PC-9 (cell line): ENCODE data around the gene ZDHHC19. TPM values are rescaled to one million over a fixed set of nuclear protein-coding genes. Genes with fewer than 3 reads are reported as not detected.

Experiments used
- BruUV-seq: library from RNA; stranded (reverse); fragments of 400-500 nt; replicated peaks from 2 replicates; lab custom pipeline; 2021; lab: Mats Ljungman, UMichigan
- CTCF ChIA-PET: fragments of 300-600 bp; sonication (Branson Sonifier 250); formaldehyde crosslinking; loops from one replicate; lab custom pipeline; 2022; ENCODE audit warnings: antibody characterized with exemption; lab: Charles Lee
- POLR2A ChIA-PET: fragments of 300-600 bp; sonication (Branson Sonifier 250); formaldehyde crosslinking; loops from one replicate; lab custom pipeline; 2022; ENCODE audit warnings: antibody characterized with exemption; ENCODE audit not compliant: unreplicated experiment; lab: Charles Lee
- DNase-seq, 2 experiments: peaks; one replicate each; pipeline versions ENCODE4 v3.0.0 to v3.0.0-alpha.2; 2015 to 2022; ENCODE audit warnings: mixed read lengths in 1 of 2
- H2AFZ ChIP-seq: fragments of 200-600 bp; sonication (generic); 2 replicates; pipeline ENCODE4 v1.8.1; 2017; ENCODE audit warnings: antibody characterized with exemption
- H3F3A ChIP-seq: fragments of 200-600 bp; sonication (generic); 2 replicates; pipeline ENCODE4 v1.8.1; 2017; ENCODE audit warnings: antibody characterized with exemption, mild to moderate bottlenecking, low read depth; ENCODE audit not compliant: insufficient read depth
- H3K27ac ChIP-seq: fragments of 200-600 bp; sonication (generic); 2 replicates; pipeline ENCODE4 v1.6.1; 2016; ENCODE audit warnings: mixed run types
- H3K27me3 ChIP-seq: fragments of 200-600 bp; sonication (generic); 2 replicates; pipeline ENCODE4 v1.6.1; 2016; ENCODE audit warnings: low read depth, mixed run types; ENCODE audit not compliant: insufficient read depth
- H3K36me3 ChIP-seq: fragments of 200-600 bp; sonication (generic); 2 replicates; pipeline ENCODE4 v1.6.1; 2016; ENCODE audit warnings: low read depth, mixed run types
- H3K4me1 ChIP-seq: fragments of 200-600 bp; sonication (generic); replicated peaks from 2 replicates; pipeline ENCODE4 v1.6.1; 2016; ENCODE audit warnings: mixed run types; ENCODE audit not compliant: insufficient read depth
- H3K4me2 ChIP-seq: fragments of 200-600 bp; sonication (generic); 2 replicates; pipeline ENCODE4 v1.6.1; 2017; ENCODE audit warnings: mixed run types
- H3K4me3 ChIP-seq: fragments of 200-600 bp; sonication (generic); 2 replicates; pipeline ENCODE4 v1.6.1; 2016; ENCODE audit warnings: mixed run types
- H3K79me2 ChIP-seq: fragments of 200-600 bp; sonication (generic); 2 replicates; pipeline ENCODE4 v1.6.1; 2017; ENCODE audit warnings: low read depth, mixed run types
- H3K9me2 ChIP-seq: fragments of 200-600 bp; sonication (generic); 2 replicates; pipeline ENCODE4 v1.8.1; 2017; ENCODE audit warnings: mild to moderate bottlenecking; ENCODE audit not compliant: insufficient read depth
- H3K9me3 ChIP-seq: fragments of 200-600 bp; sonication (generic); 2 replicates; pipeline ENCODE4 v1.8.1; 2016; ENCODE audit warnings: low read depth; ENCODE audit not compliant: insufficient read depth
- H4K20me1 ChIP-seq: fragments of 200-600 bp; sonication (generic); 2 replicates; pipeline ENCODE4 v1.8.1; 2017; ENCODE audit not compliant: insufficient read depth
- EZH2 ChIP-seq: fragments of 200-600 bp; sonication (generic); IDR thresholded peaks from 2 replicates; pipeline ENCODE4 v1.8.0; 2017; ENCODE audit warnings: antibody characterized with exemption, low read depth
- intact Hi-C: fragments of 100-400 bp; cut with micrococcal nuclease; formaldehyde crosslinking; loops from one replicate; pipeline ENCODE4 v1.10.0; 2022; ENCODE audit not compliant: unreplicated experiment
- total RNA-seq: library from RNA; stranded (reverse); gene quantifications from 2 replicates; pipeline ENCODE4 v1.2.3, GENCODE V29; 2021
- TF ChIP-seq, protein P1 (sequence below): fragments of 200-600 bp; sonication (generic); conservative IDR thresholded peaks from 2 replicates; pipeline ENCODE4 v1.6.1; 2017; ENCODE audit warnings: mixed run types, antibody characterized with exemption, mild to moderate bottlenecking, moderate library complexity

Gene ZDHHC19
- total RNA-seq, 1 experiment from 2014 or later: not detected

DNA sequence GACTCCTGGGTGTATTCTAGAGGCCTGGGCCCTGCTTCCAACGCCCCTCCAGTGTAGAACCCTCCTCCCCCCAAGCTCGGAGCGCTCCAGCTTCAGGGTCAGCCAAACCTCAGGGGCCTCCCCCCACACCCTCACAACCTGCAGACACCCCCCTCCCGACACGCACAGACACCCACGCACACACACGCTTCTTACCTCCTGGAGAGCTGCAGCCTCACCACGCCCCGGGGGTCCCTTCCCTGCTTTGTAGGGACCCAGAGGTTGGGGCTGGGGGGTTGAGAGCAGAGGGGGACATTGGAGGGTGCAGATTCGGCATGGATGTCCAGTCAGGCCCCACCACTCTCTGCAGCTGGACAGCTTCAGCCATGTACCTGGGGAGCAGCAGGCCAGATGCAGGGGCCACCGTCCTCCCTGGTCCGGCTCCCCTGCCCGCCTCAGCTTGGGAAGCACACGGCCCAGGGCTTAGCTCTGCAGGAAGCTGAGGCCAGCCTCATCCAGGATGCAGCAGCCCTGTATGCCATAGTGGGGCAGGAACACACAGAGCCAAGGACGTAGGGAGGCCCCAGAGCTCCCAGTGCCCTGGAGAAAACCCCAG is 13.0 kb downstream of the ZDHHC19 start:
- H3F3A ChIP-seq: peaks cover 3% of the 10 kb centered on the region; the same call in 1 of the 2 replicates
- DNase-seq: peak in 1 of 2 experiments; percentile 28
- H3K36me3 ChIP-seq: no peaks in the 10 kb centered on the region
- H3K79me2 ChIP-seq: no peaks in the 10 kb centered on the region
- no peak overlapping the region for H2AFZ ChIP-seq
- CTCF ChIA-PET: interaction anchor here (0.6 to 1.5 kb wide), 3 partner anchors 20 to 127 kb away, joined by 3 to 4 read pairs (median 3); no protein-coding TSS in a partner anchor
- intact Hi-C loops: loop anchor here (10.0 kb wide), 1 partner anchor 343 kb away; no protein-coding TSS in a partner anchor
- no peaks in the 10 kb centered on the region for H3K9me2 ChIP-seq
- BruUV-seq: no TSS peak
- H3K4me1 ChIP-seq: peaks cover 13% of the 10 kb centered on the region
- POLR2A ChIA-PET: no interaction called here
- H3K27me3 ChIP-seq: no peaks in the 10 kb centered on the region
- H3K4me2 ChIP-seq: no peak overlapping the region
- no peaks in the 10 kb centered on the region for H4K20me1 ChIP-seq
- no peak overlapping the region for H3K4me3 ChIP-seq
- no peaks in the 10 kb centered on the region for H3K9me3 ChIP-seq
- TF ChIP-seq, protein P1, sequence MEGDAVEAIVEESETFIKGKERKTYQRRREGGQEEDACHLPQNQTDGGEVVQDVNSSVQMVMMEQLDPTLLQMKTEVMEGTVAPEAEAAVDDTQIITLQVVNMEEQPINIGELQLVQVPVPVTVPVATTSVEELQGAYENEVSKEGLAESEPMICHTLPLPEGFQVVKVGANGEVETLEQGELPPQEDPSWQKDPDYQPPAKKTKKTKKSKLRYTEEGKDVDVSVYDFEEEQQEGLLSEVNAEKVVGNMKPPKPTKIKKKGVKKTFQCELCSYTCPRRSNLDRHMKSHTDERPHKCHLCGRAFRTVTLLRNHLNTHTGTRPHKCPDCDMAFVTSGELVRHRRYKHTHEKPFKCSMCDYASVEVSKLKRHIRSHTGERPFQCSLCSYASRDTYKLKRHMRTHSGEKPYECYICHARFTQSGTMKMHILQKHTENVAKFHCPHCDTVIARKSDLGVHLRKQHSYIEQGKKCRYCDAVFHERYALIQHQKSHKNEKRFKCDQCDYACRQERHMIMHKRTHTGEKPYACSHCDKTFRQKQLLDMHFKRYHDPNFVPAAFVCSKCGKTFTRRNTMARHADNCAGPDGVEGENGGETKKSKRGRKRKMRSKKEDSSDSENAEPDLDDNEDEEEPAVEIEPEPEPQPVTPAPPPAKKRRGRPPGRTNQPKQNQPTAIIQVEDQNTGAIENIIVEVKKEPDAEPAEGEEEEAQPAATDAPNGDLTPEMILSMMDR: no peak
- TF ChIP-seq EZH2: no peak
- H3K27ac ChIP-seq: no peak overlapping the region

- Histone ChIP-seq H3F3A (peaks cover 5% of the 10 kb centered on the region; the same call in 1 of the 2 replicates), H3K9me2 (no peaks in the 10 kb centered on the region), H3K27me3 (no peaks in the 10 kb centered on the region), H3K4me3 (no peak overlapping the region), H3K79me2 (no peaks in the 10 kb centered on the region), H3K27ac (no peak overlapping the region), H3K36me3 (no peaks in the 10 kb centered on the region), H4K20me1 (no peaks in the 10 kb centered on the region), H3K9me3 (no peaks in the 10 kb centered on the region), H2AFZ (no peak overlapping the region), H3K4me1 (peaks cover 14% of the 10 kb centered on the region), H3K4me2 (no peak overlapping the region)
- DNase-seq: no peak
- ChIA-PET CTCF (interaction anchor here (0.6 to 1.5 kb wide), 5 partner anchors 124 to 171 kb away, joined by 3 to 7 read pairs (median 4); no protein-coding TSS in a partner anchor), POLR2A (no interaction called here)
- BruUV-seq: no TSS peak
- TF ChIP-seq, protein P1: no peak
- TF ChIP-seq EZH2: no peak
- intact Hi-C loops: loop anchor here (2.0 to 10.0 kb wide), 2 partner anchors 321 to 343 kb away; no protein-coding TSS in a partner anchor
These were observed 13.7 kb downstream of the ZDHHC19 start for GRCh38 chr3:196197524-196197923.

DNA sequence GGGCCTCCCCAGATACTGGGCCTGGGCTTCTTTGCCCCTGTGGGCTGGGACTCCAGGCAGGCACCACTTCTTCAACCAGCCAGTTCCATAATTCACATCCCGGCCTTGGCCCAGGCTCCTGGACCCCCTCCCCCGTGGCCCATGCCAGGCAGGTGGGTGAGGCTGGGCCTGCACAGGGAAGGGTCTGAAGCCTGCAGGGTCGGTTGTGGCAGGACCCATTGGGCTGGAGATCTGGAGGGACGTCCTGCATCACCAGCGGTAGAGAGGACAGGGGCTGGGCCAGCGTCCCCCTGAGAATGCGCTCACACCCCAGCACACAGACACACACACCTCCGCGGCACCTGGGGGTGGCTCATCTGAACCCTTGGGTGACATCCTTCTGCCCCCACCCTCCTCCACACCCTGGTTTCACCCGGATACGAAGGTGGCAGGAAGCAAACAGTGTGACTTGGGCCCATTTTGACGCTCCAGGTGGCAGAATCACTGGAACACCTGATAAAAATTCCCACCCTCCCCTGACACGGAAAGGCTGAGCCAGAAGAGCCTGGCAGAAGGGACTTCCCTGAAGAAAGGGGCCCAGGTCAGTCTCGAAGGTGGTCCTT is 15.4 kb downstream of the ZDHHC19 start:
- Histone ChIP-seq H3F3A (peaks cover 5% of the 10 kb centered on the region; the same call in 1 of the 2 replicates), H3K4me1 (peaks cover 14% of the 10 kb centered on the region), H3K4me2 (no peak overlapping the region), H4K20me1 (no peaks in the 10 kb centered on the region), H3K27me3 (no peaks in the 10 kb centered on the region), H3K27ac (no peak overlapping the region), H2AFZ (no peak overlapping the region), H3K4me3 (no peak overlapping the region), H3K79me2 (no peaks in the 10 kb centered on the region), H3K9me3 (no peaks in the 10 kb centered on the region), H3K36me3 (no peaks in the 10 kb centered on the region), H3K9me2 (no peaks in the 10 kb centered on the region)
- TF ChIP-seq EZH2: no peak
- TF ChIP-seq, protein P1: no peak
- CTCF ChIA-PET: interaction anchor here (0.6 kb wide), 1 partner anchor 122 kb away, joined by 8 read pairs; no protein-coding TSS in a partner anchor
- intact Hi-C loops: loop anchor here (1.0 to 10.0 kb wide), 6 partner anchors 53 to 341 kb away; no protein-coding TSS in a partner anchor
- DNase-seq: peak in 1 of 2 experiments; percentile 25
- POLR2A ChIA-PET: no interaction called here
- no TSS peak for BruUV-seq
